ENCODE results near the gene ATG3.

DNA sequence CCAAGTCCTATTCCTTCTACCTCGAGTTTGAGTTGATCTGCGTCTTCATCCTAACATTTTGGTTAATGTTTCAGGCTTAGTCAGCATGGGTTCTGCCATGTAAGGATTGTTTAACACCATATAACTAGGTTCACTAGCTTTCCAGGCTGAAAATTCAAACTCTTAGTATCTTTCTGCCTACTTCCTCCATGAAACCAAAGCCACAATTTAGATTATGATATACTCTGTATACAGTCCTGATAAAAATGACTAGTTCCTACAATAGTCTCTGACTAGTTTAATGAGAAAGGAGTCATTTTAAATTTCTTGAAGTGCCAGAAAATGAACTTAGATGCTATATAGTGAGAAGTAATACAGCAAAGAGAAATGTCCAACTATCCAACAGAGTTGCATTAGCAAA is 55.9 kb downstream of the ATG3 start:
- TF ChIP-seq SREBF2 (CRISPR knock-in tag; IDR thresholded peaks at IDR 0.05) = no peak
- no peak for TF ChIP-seq FOXK2 (conservative IDR thresholded peaks at IDR 0.05 in 1 of 2, IDR thresholded peaks at IDR 0.05 in 1 of 2; ENCODE audit: low read depth in 2 of 2)
